PFSK-1 (cell line): ENCODE data around the gene ANO6.

ENCODE experiments used
- FOXP2 ChIP-seq: optimal IDR thresholded peaks from 2 replicates; pipeline ENCODE3; 2011; ENCODE audit warnings: borderline replicate concordance, control low read depth, inconsistent platforms; ENCODE audit not compliant: insufficient read depth; ENCODE audit errors: extremely low read length, extremely low read depth
- POLR2AphosphoS5 ChIP-seq: IDR thresholded peaks from 2 replicates; pipeline ENCODE4 v1.6.1; 2012; ENCODE audit warnings: low read depth, mild to moderate bottlenecking, control low read depth, low read length, moderate library complexity

DNA sequence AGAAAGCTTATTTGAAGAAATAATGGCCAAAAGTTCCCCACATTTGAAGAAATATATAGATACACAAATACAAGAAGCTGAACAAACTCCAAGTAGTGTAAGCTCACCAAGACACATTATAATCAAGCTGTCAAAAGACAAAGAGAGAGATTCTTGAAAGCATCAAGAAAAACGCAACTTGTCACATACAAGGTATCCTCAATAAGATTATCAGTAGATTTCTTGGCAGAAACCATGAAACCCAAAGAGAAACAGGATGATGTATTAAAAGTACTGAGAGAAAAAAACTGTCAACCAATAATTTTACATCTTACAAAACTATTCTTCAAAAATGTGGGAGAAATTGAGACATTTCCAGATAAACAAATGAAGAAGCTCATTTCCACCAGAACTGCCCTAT lies 263.0 kb downstream of the ANO6 start:
- TF ChIP-seq POLR2AphosphoS5 = no peak
- TF ChIP-seq FOXP2 = no peak
